HAP-1 (cell line): ENCODE measurements around the gene ABCC10.
"Not testable (repeated sequence)": the region's sequence is repeated elsewhere in the genome, so short reads cannot be mapped to it uniquely, and the experiment has no call there.

Experiments
- DNase-seq, 2 experiments: peaks; one replicate each; pipeline ENCODE4 v3.0.0-alpha.2; 2016 to 2020; ENCODE audit warnings: low spot score in 2 of 2
- H3K27me3 ChIP-seq: fragments of 250-450 bp; sonication (Bioruptor Pico); 2 replicates; pipeline ENCODE4 v1.5.1; 2020; ENCODE audit warnings: low read depth, mild to moderate bottlenecking, moderate library complexity
- H3K36me3 ChIP-seq: fragments of 250-450 bp; sonication (Bioruptor Pico); replicated peaks from 2 replicates; pipeline ENCODE4 v1.5.1; 2020; ENCODE audit warnings: mild to moderate bottlenecking
- H3K4me1 ChIP-seq: fragments of 250-450 bp; sonication (Bioruptor Pico); 2 replicates; pipeline ENCODE4 v1.5.1; 2020; ENCODE audit warnings: mild to moderate bottlenecking
- H3K4me3 ChIP-seq: fragments of 250-450 bp; sonication (Bioruptor Pico); 2 replicates; pipeline ENCODE4 v1.5.1; 2020; ENCODE audit warnings: mild to moderate bottlenecking, moderate library complexity
- H3K9me3 ChIP-seq: fragments of 250-450 bp; sonication (Bioruptor Pico); 2 replicates; pipeline ENCODE4 v1.5.1; 2020; ENCODE audit warnings: mild to moderate bottlenecking, moderate library complexity
- in situ Hi-C: fragments of 300-500 bp; cut with MboI; formaldehyde crosslinking; loops from 3 replicates; pipeline ENCODE4 v1.14.3; 2020; ENCODE audit warnings: low sequenced_read_pairs, inconsistent platforms, mixed read lengths

ABCC10 gene

GRCh38 chr6:43395776-43396175, 31.6 kb upstream of the ABCC10 start:
- no peaks in the 10 kb centered on the region for H3K27me3 ChIP-seq
- H3K9me3 ChIP-seq, result no peaks in the 10 kb centered on the region
- in situ Hi-C loops, result no loop called here
- H3K4me1 ChIP-seq, result no peaks in the 10 kb centered on the region
- H3K4me3 ChIP-seq, result no peak overlapping the region
- no peak for DNase-seq
- no peaks in the 10 kb centered on the region for H3K36me3 ChIP-seq

GRCh38 chr6:43396408-43397149, 30.8 kb upstream of the ABCC10 start:
- no peaks in the 10 kb centered on the region for H3K9me3 ChIP-seq
- DNase-seq, result no peak
- in situ Hi-C loops, result no loop called here
- H3K4me1 ChIP-seq, result no peaks in the 10 kb centered on the region
- no peaks in the 10 kb centered on the region for H3K36me3 ChIP-seq
- no peaks in the 10 kb centered on the region for H3K27me3 ChIP-seq
- H3K4me3 ChIP-seq, result no peak overlapping the region

- Histone ChIP-seq H3K27me3 (no peaks in the 10 kb centered on the region; the same call in 1 of the 2 replicates), H3K4me3 (no peak overlapping the region), H3K9me3 (no peaks in the 10 kb centered on the region), H3K4me1 (no peaks in the 10 kb centered on the region), H3K36me3 (no peaks in the 10 kb centered on the region)
- in situ Hi-C loops, result no loop called here
- DNase-seq, result no peak
Measured at GRCh38 chr6:43399932-43400487, 27.3 kb upstream of the ABCC10 start.

- in situ Hi-C loops, result no loop called here
- Histone ChIP-seq H3K9me3 (no peaks in the 10 kb centered on the region; the same call in 1 of the 2 replicates), H3K4me3 (no peak overlapping the region)
Measured at GRCh38 chr6:43401730-43402129, 25.6 kb upstream of the ABCC10 start.

GRCh38 chr6:43402820-43403219, 24.5 kb upstream of the ABCC10 start:
- Histone ChIP-seq H3K4me3 (no peak overlapping the region), H3K9me3 (no peaks in the 10 kb centered on the region; the same call in 1 of the 2 replicates), H3K27me3 (no peaks in the 10 kb centered on the region; the same call in none of the 2 replicates), H3K36me3 (no peaks in the 10 kb centered on the region), H3K4me1 (no peaks in the 10 kb centered on the region)
- no peak for DNase-seq
- in situ Hi-C loops, result no loop called here

More at GRCh38 chr6:43401730-43402129, 25.6 kb upstream of the ABCC10 start:
- H3K27me3 ChIP-seq, result no peaks in the 10 kb centered on the region; the same call in none of the 2 replicates
- no peaks in the 10 kb centered on the region for H3K36me3 ChIP-seq
- DNase-seq, result no peak
- H3K4me1 ChIP-seq, result no peaks in the 10 kb centered on the region

GRCh38 chr6:43405354-43405753, 22.0 kb upstream of the ABCC10 start:
- no peak for DNase-seq
- H3K4me3 ChIP-seq, result no peak overlapping the region
- H3K27me3 ChIP-seq, result peaks cover 3% of the 10 kb centered on the region
- no peaks in the 10 kb centered on the region; the same call in 1 of the 2 replicates for H3K9me3 ChIP-seq
- H3K4me1 ChIP-seq, result no peaks in the 10 kb centered on the region
- H3K36me3 ChIP-seq, result no peaks in the 10 kb centered on the region
- in situ Hi-C loops, result no loop called here

GRCh38 chr6:43407296-43407695, 20.0 kb upstream of the ABCC10 start:
- no peaks in the 10 kb centered on the region; the same call in 1 of the 2 replicates for H3K9me3 ChIP-seq
- peaks cover 3% of the 10 kb centered on the region for H3K27me3 ChIP-seq
- H3K4me3 ChIP-seq, result no peak overlapping the region
- no peaks in the 10 kb centered on the region for H3K36me3 ChIP-seq
- no peak for DNase-seq
- in situ Hi-C loops, result no loop called here
- H3K4me1 ChIP-seq, result no peaks in the 10 kb centered on the region

- no peaks in the 10 kb centered on the region for H3K36me3 ChIP-seq
- no peaks in the 10 kb centered on the region for H3K4me1 ChIP-seq
- H3K4me3 ChIP-seq, result no peak overlapping the region
- no peaks in the 10 kb centered on the region; the same call in 1 of the 2 replicates for H3K9me3 ChIP-seq
- DNase-seq, result no peak
- H3K27me3 ChIP-seq, result peaks cover 3% of the 10 kb centered on the region
- in situ Hi-C loops, result no loop called here
Measured at GRCh38 chr6:43408259-43408658, 19.1 kb upstream of the ABCC10 start.

- H3K4me1 ChIP-seq, H3K9me3 ChIP-seq, in situ Hi-C loops, DNase-seq, H3K27me3 ChIP-seq, H3K36me3 ChIP-seq, H3K4me3 ChIP-seq: not testable (repeated sequence)
Measured at GRCh38 chr6:43410776-43411175, 16.6 kb upstream of the ABCC10 start.

GRCh38 chr6:43412541-43412940, 14.8 kb upstream of the ABCC10 start:
- in situ Hi-C loops, result no loop called here
- Histone ChIP-seq H3K36me3 (no peaks in the 10 kb centered on the region), H3K9me3 (no peaks in the 10 kb centered on the region), H3K4me1 (no peaks in the 10 kb centered on the region), H3K27me3 (peaks cover 3% of the 10 kb centered on the region; the same call in 1 of the 2 replicates), H3K4me3 (no peak overlapping the region)
- no peak for DNase-seq

GRCh38 chr6:43413002-43413401, 14.3 kb upstream of the ABCC10 start:
- in situ Hi-C loops, result no loop called here
- no peaks in the 10 kb centered on the region for H3K9me3 ChIP-seq

GRCh38 chr6:43415275-43415674, 12.1 kb upstream of the ABCC10 start:
- in situ Hi-C loops, DNase-seq, H3K4me1 ChIP-seq, H3K36me3 ChIP-seq, H3K4me3 ChIP-seq, H3K27me3 ChIP-seq, H3K9me3 ChIP-seq: not testable (repeated sequence)

More at GRCh38 chr6:43413002-43413401, 14.3 kb upstream of the ABCC10 start:
- H3K4me3 ChIP-seq, result no peak overlapping the region
- peaks cover 3% of the 10 kb centered on the region; the same call in 1 of the 2 replicates for H3K27me3 ChIP-seq
- DNase-seq, result no peak
- no peaks in the 10 kb centered on the region for H3K4me1 ChIP-seq
- H3K36me3 ChIP-seq, result no peaks in the 10 kb centered on the region

- no peaks in the 10 kb centered on the region for H3K4me1 ChIP-seq
- in situ Hi-C loops, result no loop called here
- H3K4me3 ChIP-seq, result no peak overlapping the region
- 0 out of 2 replicates have a peak, but pooled peaks cover 4% of the 10 kb centered on the region for H3K9me3 ChIP-seq
- no peaks in the 10 kb centered on the region for H3K27me3 ChIP-seq
- no peak for DNase-seq
- H3K36me3 ChIP-seq, result no peaks in the 10 kb centered on the region
Measured at GRCh38 chr6:43416935-43417334, 10.4 kb upstream of the ABCC10 start.

GRCh38 chr6:43420012-43420709, 7.2 kb upstream of the ABCC10 start:
- Histone ChIP-seq H3K4me1 (no peaks in the 10 kb centered on the region), H3K36me3 (no peaks in the 10 kb centered on the region), H3K4me3 (no peak overlapping the region), H3K9me3 (0 out of 2 replicates have a peak, but pooled peaks cover 4% of the 10 kb centered on the region), H3K27me3 (no peaks in the 10 kb centered on the region)
- in situ Hi-C loops, result no loop called here
- DNase-seq, result no peak
